Esophagus squamous epithelium (tissue), 5 donors: ENCODE data around the gene LORICRIN. TPM values are rescaled to one million over a fixed set of nuclear protein-coding genes. Genes with fewer than 3 reads are reported as not detected.

Experiments used
- DNase-seq: peaks from one replicate; lab custom pipeline; 2025; lab: John Stamatoyannopoulos, UW
- H3K27ac ChIP-seq, 4 donors: fragments of 200-600 bp; sonication (generic); one replicate each; pipeline ENCODE4 v1.5.1; 2016 to 2019; ENCODE audit warnings: mild to moderate bottlenecking in 1 of 4
- H3K27me3 ChIP-seq, 4 donors: fragments of 200-600 bp; sonication (generic); 1 replicate in 3 of 4; 2 replicates in 1 of 4; pipeline versions ENCODE4 v1.5.1 to v1.6.0; 2017 to 2021; ENCODE audit warnings: antibody characterized with exemption in 1 of 4
- H3K36me3 ChIP-seq, 3 donors: fragments of 200-600 bp; sonication (generic); one replicate each; pipeline ENCODE4 v1.5.1; 2016 to 2019
- H3K4me1 ChIP-seq, 3 donors: fragments of 200-600 bp; sonication (generic); one replicate each; pipeline ENCODE4 v1.5.1; 2017 to 2019
- H3K4me3 ChIP-seq, 4 donors: fragments of 200-600 bp; sonication (generic); 1 replicate in 3 of 4; 2 replicates in 1 of 4; pipeline ENCODE4 v1.5.1; 2016 to 2019; ENCODE audit warnings: mild to moderate bottlenecking in 2 of 4, moderate library complexity in 1 of 4
- H3K9me3 ChIP-seq, 3 donors: fragments of 200-600 bp; sonication (generic); one replicate each; pipeline ENCODE4 v1.5.1; 2016 to 2019
- POLR2A ChIP-seq, 4 donors: fragments of 450-650 bp; IDR thresholded peaks; one replicate each; pipeline ENCODE4 v1.6.1; 2017; ENCODE audit warnings: antibody characterized with exemption in 4 of 4, mild to moderate bottlenecking in 4 of 4, moderate library complexity in 3 of 4
- WGBS, 2 donors: methylation state at CpG; one replicate each; pipeline ENCODE4 v1.1.5; 2018; 5-methylcytosine and 5-hydroxymethylcytosine counted together
- intact Hi-C: fragments of 100-400 bp; cut with DNase I; formaldehyde crosslinking; loops from one replicate; pipeline ENCODE4 v1.15.0; 2022
- total RNA-seq, 4 donors: library from RNA; depleted of rRNA; stranded (reverse); fragments of >200 nt; gene quantifications; one replicate each; pipeline ENCODE4 v1.1.0, GENCODE V29; 2016
- TF ChIP-seq, protein P1 (sequence below), 6 experiments: fragments of 450-650 bp in 4 of 6; fragments of 200-600 bp in 2 of 6; sonication (generic) in 2 of 6; IDR thresholded peaks; one replicate each; pipeline ENCODE4 v1.5.1; 2016 to 2019; ENCODE audit warnings: antibody characterized with exemption in 6 of 6, mild to moderate bottlenecking in 4 of 6, moderate library complexity in 4 of 6
- donor health status: DM: yes; HTN: yes; CAD: no.

LORICRIN gene
- not detected for total RNA-seq

GRCh38 chr1:153259387-153259786 lies at the start of gene LORICRIN:
LORICRIN (plus strand) TSS chr1:153259687; CDS start chr1:153260950, 1,263 bp downstream.
- 78 to 89% methylated on average over 3 of the region's 3 CpGs for WGBS, 2 donors
- H3K27me3 ChIP-seq = peaks cover 0 to 48% (median 0%) of the 10 kb centered on the region in 4 donors
- peaks cover 7 to 26% (median 14%) of the 10 kb centered on the region in 3 donors for H3K4me1 ChIP-seq
- intact Hi-C loops = no loop called here
- H3K9me3 ChIP-seq = no peaks in the 10 kb centered on the region
- no peak for DNase-seq
- H3K27ac ChIP-seq = no peak within 1 kb of the TSS
- no peaks in the 10 kb centered on the region for H3K36me3 ChIP-seq
- H3K4me3 ChIP-seq = no peak within 1 kb of the TSS
- TF ChIP-seq, protein P1, sequence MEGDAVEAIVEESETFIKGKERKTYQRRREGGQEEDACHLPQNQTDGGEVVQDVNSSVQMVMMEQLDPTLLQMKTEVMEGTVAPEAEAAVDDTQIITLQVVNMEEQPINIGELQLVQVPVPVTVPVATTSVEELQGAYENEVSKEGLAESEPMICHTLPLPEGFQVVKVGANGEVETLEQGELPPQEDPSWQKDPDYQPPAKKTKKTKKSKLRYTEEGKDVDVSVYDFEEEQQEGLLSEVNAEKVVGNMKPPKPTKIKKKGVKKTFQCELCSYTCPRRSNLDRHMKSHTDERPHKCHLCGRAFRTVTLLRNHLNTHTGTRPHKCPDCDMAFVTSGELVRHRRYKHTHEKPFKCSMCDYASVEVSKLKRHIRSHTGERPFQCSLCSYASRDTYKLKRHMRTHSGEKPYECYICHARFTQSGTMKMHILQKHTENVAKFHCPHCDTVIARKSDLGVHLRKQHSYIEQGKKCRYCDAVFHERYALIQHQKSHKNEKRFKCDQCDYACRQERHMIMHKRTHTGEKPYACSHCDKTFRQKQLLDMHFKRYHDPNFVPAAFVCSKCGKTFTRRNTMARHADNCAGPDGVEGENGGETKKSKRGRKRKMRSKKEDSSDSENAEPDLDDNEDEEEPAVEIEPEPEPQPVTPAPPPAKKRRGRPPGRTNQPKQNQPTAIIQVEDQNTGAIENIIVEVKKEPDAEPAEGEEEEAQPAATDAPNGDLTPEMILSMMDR (IDR thresholded peaks at IDR 0.05) = no peak
- TF ChIP-seq POLR2A (IDR thresholded peaks at IDR 0.05) = no peak

DNA sequence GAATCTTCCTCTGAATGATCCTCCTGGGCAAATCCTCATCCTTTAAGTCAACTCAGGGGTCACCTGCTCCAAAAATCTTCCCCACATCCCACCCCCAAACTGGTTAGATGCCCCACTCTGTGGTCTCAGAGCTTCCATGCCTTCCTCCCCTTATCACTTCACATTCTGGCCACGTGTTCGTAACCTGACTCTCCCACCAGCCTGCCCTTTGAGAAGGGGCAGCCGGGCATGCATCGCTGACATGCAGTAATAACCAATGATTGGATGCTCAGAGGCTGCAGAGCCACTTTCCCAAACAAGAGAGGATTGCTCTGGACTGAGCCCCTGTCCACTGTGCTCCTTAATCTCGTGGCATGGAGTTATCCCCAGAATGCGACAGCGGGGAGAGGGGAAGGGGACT lies 49.3 kb upstream of the LORICRIN start:
- TF ChIP-seq POLR2A (IDR thresholded peaks at IDR 0.05) = no peak
- TF ChIP-seq, protein P1 (IDR thresholded peaks at IDR 0.05) = no peak
- intact Hi-C loops = no loop called here
- WGBS, 2 donors = 48 to 53% methylated on average over 2 of the region's 7 CpGs
- Histone ChIP-seq H3K4me3 (no peak overlapping the region), H3K27ac (no peak overlapping the region), H3K27me3 (peaks cover 0 to 12% (median 1%) of the 10 kb centered on the region in 4 donors), H3K36me3 (no peaks in the 10 kb centered on the region), H3K9me3 (no peaks in the 10 kb centered on the region), H3K4me1 (no peaks in the 10 kb centered on the region)
- no peak for DNase-seq

GRCh38 chr1:153212201-153212600 lies 47.3 kb upstream of the LORICRIN start:
- H3K36me3 ChIP-seq = no peaks in the 10 kb centered on the region
- DNase-seq = no peak
- no peaks in the 10 kb centered on the region for H3K4me1 ChIP-seq
- no peaks in the 10 kb centered on the region for H3K9me3 ChIP-seq
- TF ChIP-seq POLR2A (IDR thresholded peaks at IDR 0.05) = no peak
- TF ChIP-seq, protein P1 (IDR thresholded peaks at IDR 0.05) = no peak
- intact Hi-C loops = no loop called here
- H3K4me3 ChIP-seq = no peak overlapping the region
- peaks cover 0 to 12% (median under 1%) of the 10 kb centered on the region in 4 donors for H3K27me3 ChIP-seq
- no peak overlapping the region for H3K27ac ChIP-seq
- WGBS, 2 donors = 22 to 53% methylated on average over 4 to 5 of the region's 5 CpGs

DNA sequence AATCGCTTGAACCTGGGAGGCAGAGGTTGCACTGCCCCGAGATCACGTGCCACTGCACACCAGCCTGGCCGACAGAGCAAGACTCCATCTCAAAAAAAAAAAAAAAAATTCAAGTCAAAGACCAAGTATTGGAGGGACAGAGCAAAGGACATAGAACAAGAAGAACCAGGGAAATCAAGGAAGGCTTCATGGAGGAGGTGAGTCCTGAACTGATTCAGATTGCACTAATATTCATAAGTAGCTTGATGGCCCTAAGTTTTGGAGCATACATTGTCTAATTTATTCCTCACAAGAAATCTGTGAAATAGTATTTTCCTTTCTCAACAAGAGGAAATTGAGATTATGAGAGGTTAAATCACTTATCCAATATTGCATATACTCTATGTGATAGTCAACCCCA lies 46.0 kb upstream of the LORICRIN start:
- H3K27me3 ChIP-seq = peaks cover 0 to 12% (median 0%) of the 10 kb centered on the region in 4 donors
- no peak for TF ChIP-seq POLR2A (IDR thresholded peaks at IDR 0.05)
- TF ChIP-seq, protein P1 (IDR thresholded peaks at IDR 0.05) = no peak
- H3K9me3 ChIP-seq = no peaks in the 10 kb centered on the region
- intact Hi-C loops = no loop called here
- WGBS, 2 donors = 96% methylated on average over 4 of the region's 4 CpGs
- no peak overlapping the region for H3K27ac ChIP-seq
- no peaks in the 10 kb centered on the region for H3K36me3 ChIP-seq
- DNase-seq = no peak
- no peaks in the 10 kb centered on the region for H3K4me1 ChIP-seq
- H3K4me3 ChIP-seq = no peak overlapping the region

DNA sequence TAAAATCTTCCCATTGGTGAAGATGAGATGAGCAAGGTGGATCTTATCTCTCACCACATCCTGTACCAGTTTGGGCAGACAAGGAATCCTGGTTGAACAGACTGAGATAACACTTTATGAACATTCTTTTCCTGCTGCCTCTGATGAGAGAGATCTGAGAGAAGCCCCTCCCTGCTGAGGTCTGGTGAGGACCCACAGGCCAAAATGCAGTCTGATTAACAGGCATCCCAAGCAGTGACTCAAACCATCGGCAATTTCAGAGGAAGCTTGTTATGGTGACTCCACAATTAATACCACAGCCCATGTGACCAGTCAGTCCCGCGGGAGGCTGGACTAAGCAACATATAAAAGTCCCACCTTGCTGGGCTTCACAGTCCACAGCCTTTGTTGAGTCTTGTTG lies 42.3 kb upstream of the LORICRIN start, which contains the start of gene PRR9:
PRR9 (plus strand) TSS at position 373 of the 400 bp plus-strand sequence. CDS start 561 bp downstream, outside the sequence.
- H3K4me1 ChIP-seq = no peaks in the 10 kb centered on the region
- no peak within 1 kb of the TSS for H3K27ac ChIP-seq
- no peak for TF ChIP-seq POLR2A (IDR thresholded peaks at IDR 0.05)
- TF ChIP-seq, protein P1 (IDR thresholded peaks at IDR 0.05) = no peak
- WGBS, 2 donors = 57 to 81% methylated on average over 1 to 3 of the region's 3 CpGs
- no peaks in the 10 kb centered on the region for H3K9me3 ChIP-seq
- H3K4me3 ChIP-seq = no peak within 1 kb of the TSS
- H3K36me3 ChIP-seq = no peaks in the 10 kb centered on the region
- no peak for DNase-seq
- H3K27me3 ChIP-seq = no peaks in the 10 kb centered on the region
- intact Hi-C loops = no loop called here
